GM19099 (cell line): ENCODE measurements around the gene WDPCP.

Experiments used
- POLR2A ChIP-seq: IDR thresholded peaks from 3 replicates; pipeline ENCODE4 v1.6.1; 2011; ENCODE audit warnings: low read depth; ENCODE audit not compliant: insufficient read length; ENCODE audit errors: extremely low read depth

The WDPCP gene

DNA sequence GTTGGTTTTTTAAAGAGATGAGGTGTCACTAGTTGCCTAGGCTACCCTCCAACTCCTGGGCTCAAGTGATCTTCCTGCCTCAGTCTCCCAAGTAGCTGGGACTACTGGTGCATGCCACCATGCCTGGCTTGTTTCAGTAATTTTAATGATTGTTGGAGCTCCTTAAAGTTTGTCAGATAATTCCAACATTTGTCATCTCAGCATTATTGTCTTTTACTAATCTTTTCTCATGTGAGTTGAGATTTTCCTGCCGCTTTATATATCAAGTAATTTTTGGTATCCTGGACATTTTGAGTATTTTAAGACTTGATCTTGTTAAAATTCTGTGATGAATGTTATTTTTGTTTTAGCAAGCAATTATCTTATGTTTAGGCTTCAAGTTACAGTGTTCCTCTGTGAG is 429.0 kb downstream of the WDPCP start:
- TF ChIP-seq POLR2A, result no peak

DNA sequence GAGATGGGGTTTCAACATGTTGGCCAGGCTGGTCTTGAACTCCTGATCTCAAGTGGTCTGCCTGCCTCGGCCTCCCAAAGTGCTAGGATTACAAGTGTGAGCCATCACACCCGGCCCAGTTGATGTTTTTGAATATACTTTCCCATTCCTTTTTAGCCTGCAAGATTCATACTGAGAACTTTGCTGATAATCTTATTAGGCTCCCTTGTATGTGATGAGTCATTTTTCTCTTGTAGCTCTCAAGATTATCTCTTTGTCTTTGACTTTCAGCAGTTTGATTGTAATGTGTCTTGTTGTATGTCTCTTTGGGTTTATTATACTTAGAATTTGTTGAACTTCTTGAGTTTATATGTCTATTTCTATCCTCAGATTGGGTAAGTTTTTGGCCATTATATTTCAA is 456.3 kb downstream of the WDPCP start:
- no peak for TF ChIP-seq POLR2A

DNA sequence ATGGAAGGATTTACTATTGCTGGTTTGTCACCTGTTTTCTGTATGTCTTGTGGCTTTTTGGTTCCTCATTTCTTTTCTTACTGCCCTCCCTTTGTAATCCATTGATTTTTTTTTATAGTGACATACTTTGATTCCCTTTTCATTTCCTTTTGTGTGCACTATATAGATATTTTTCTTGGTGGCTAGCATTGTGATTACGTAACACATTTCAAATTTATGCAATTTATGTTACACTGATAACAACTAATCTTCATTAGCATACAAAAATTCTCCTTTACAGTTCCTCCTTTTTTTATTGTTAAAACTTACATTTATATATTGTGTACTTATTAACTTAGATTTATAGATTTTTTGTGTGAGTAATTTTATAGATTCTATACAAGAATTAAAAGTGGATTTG is 457.1 kb downstream of the WDPCP start:
- no peak for TF ChIP-seq POLR2A

DNA sequence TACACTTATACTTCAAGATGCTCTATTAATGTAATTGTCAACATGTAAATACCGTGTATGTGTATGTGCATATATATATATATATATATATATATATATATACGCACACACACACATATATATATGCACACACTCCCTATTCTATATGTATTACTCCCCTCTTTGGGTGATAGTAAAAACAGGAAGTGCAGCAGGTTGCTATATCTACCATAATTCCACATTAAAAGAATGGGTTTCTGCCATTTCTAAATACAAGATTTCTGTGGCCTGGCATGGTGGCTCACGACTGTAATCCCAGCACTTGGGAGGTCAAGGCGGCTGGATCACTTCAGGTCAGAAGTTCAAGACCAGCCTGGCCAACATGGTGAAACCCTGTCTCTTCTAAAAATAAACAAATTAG is 460.7 kb downstream of the WDPCP start:
- no peak for TF ChIP-seq POLR2A

DNA sequence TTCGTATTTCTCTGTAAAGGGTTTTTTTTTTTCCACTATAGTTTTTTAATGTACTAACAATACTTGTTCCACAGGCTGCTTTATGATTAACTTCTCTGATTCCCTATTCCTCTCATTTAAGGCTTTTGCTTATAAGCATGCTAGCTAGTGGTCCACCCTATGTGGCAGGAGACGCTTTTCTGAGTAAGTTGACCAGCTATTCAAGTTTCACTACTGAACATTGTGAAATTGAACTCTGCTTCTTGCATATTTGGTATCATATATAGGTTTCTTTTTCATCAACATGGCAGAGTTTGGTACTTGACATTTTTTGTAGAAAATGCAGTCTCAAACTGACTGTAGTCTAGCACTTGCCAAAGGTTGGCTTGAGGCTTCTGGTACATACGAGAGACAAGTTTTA is 463.4 kb downstream of the WDPCP start:
- no peak for TF ChIP-seq POLR2A

DNA sequence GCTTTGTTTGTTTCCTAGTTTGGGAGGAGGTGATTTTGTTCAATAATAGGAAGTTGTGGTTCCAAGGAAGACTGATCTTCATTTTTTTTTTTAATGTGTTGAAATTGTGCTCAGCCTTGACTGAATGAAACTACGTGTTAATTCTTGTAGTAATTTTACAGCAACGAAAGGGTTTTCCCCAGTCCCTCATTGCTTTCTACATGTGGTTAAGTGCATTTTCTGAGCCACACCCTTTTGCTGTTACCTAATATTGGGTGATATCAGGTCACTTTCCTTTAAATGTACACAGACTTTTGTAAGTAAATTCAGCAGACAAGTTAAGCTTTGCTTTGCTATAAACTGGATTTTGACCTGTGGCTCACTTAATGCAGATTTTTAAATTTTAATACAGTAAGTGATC is 464.1 kb downstream of the WDPCP start:
- no peak for TF ChIP-seq POLR2A

DNA sequence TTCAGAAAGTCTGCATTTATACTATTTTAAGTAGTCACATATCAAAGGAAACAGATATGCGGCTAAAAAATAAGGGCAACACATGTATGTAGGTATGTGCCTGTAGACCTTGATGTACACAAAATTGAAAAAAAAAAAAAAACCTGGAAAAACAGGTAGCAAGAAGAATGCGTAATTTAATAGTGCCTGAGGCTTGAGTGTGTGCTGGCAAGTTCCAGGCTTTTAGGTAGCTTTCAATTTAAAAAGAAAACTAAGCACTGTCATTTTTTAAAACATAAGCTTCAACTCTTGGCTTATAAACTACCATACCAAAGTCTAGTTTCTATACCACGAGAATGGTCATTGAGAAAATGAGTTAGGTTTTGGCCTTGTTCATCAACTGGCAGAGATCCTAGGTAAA is 465.4 kb downstream of the WDPCP start:
- TF ChIP-seq POLR2A, result no peak

DNA sequence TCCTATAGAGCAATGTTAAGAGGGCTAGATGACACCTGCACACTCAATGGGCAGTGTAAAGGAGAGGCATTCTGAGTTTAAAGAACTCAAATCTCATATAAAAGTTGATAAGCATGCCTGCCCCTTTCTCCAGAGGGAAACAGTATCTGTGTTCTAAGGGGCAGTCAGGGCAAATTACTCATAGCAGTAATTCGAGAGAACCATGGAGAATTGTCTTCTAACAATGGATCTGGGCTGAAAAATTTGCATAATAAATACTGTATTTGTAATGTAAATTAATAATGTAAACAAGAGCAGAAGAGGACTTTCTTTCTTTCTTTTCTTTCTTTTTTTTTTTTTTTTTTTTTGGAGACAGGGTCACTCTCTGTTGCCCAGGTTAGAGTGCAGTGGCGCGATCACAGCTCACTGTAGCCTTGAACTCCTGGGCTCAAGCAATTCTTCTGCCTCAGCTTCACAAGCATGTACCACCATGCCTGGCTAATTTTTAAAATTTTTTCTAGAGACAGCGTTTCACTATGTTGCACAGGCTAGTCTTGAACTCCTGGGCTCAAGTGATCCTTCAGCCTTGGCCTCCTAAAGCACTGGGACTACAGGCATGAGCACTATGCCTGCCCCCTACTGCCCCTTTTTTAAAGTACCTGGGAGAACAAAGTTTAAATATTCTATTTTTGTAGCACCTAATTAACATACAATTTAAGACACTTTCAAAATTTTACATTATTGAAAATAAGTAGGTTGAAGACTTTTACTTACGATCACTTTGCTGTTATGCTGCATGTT is 467.0 kb downstream of the WDPCP start:
- no peak for TF ChIP-seq POLR2A

DNA sequence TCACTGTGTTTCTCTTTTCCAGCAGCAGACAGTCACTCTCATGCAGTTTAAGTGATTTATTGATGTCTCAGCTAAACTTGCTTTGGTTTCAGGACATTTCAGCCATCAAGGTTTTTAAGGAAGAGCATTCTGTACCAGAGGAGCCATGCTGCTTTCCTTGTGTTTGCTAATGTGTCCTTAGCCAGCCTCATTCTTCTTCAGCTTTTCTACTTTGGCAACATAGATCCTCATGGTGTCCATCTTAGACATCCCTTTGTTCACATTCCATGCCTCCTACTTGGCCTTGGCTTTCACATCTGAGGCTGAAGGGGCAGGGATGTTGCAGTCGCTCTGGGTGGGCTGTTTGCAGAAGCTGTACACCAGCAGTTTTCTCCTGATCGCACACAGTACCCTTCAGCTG is 469.5 kb downstream of the WDPCP start:
- TF ChIP-seq POLR2A, result no peak

DNA sequence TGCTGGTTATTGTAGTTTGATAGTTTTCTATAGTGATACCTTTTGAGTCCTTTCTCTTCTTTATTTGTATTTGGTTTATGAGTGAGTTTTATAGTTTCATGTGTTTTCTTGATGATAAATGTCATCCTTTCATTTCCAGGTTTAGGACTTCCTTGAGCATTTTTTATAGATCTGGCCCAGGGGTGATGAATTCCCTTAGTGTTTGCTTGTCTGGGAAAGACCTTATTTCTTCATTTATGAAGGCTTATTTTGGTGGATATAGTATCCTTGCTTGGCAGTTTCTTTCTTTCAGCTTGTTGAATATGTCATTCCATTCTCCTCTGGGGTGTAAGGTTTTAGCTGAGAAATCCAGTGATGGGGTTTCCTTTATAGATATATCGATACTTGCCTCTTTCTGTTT is 483.8 kb downstream of the WDPCP start:
- TF ChIP-seq POLR2A, result no peak

DNA sequence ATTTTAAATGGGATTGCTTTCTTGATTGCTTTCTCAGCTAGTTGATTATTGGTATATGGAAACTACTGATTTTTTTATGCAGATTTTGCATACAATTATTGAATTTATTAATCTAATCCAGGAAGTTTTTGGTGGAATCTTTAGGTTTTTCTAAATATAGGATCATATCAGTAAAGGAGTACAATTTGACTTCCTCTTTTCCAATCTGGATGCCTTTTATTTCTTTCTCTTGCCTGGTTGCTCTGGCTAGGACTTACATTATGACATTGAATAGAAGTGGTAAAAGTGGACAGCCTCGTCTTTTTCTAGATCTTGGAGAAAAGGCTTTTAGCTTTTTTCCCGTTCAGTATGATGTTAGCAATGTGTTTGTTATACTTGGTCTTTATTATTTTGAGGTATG is 486.3 kb downstream of the WDPCP start:
- TF ChIP-seq POLR2A, result no peak

DNA sequence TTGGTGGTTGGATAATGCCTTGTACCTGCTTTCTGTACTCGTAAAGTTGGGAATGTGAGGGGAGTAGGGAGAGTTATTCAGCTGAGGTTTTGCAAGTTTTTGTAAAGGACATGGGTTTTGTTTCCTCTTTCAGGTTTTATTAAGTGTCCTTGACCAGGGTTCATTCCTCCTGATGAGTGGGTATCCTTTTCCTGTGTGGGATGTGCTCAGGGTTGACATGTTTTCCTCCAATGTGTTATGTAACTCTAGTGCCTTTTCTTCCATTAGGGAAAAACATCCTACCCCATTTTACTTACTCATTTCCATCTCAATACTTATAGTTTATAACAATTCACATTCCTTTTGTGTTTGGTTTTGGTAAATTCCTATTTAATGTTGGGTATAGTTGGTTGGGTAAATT is 489.2 kb downstream of the WDPCP start:
- TF ChIP-seq POLR2A, result no peak

DNA sequence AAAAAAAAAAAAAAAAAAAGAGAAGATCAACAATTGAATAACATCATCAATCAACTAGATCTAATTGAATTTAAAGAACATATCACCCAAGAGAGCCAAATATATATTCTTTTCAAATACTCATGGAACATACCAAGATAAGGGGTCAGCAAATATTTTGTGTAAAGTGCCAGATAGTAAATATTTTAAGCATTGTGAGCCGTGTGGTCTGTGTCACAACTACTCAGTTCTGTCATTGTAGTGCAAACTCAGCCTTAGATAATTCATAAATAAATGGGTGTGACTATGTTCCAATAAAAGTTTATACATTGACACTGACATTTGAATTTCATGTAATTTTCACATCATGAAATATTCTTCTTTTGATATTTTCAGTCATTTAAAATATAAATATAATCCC is 491.8 kb downstream of the WDPCP start:
- TF ChIP-seq POLR2A, result no peak

DNA sequence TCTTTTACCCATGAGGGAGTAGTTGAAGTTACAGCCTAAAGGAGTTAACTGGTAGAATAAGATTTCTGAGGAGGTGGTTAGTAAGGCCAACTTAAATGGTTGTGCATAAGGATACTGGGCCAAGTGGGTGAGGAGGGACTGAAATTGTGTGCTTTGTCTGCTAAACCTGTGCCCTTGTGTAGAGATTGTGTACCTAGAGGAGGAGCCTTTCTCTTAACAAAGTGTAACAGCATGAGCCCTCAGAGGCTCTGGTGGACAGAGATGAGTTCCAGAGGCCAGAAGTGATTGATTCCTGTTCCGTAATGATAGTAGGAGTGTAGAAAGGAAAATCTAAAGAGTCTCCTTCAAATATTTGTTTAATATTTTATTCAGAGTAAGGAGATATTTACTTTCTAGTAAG is 494.8 kb downstream of the WDPCP start:
- TF ChIP-seq POLR2A, result no peak

DNA sequence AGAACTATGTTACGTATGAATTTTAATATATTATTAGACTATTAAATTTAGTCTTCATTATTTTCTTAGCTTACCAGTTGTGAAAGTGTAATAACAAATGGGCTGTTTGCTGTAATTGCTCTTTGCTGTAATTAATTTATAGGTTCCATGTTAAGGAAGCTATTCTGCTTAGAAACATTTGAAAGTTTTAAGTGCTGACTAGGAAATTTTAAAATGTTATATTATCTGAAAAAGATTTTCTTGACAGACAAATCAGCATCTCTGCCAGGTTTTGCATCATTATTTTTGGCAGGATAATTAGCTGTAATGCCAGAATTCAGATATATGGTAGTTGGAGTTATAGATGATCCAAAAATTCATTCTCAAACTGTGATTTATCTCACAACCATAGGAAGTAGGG is 495.4 kb downstream of the WDPCP start:
- TF ChIP-seq POLR2A, result no peak

DNA sequence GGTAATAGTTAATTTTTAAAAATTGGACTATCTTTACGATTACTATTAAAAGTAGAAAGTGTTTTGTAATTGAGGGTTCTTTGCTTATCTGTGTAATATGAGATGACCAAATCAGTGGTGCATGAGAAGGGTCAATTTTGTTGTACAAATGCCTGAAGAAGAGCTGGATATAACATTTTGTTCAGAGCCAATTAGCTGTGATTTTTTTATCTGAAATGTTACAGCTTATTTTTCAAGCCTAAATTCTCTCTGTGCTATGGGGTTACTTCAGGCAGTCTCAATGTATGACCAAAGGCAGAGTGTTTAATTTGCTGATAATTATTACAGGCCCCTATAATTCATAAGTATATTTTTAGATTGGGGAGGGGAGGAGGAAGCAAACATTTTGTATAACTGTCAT is 495.9 kb downstream of the WDPCP start:
- no peak for TF ChIP-seq POLR2A

DNA sequence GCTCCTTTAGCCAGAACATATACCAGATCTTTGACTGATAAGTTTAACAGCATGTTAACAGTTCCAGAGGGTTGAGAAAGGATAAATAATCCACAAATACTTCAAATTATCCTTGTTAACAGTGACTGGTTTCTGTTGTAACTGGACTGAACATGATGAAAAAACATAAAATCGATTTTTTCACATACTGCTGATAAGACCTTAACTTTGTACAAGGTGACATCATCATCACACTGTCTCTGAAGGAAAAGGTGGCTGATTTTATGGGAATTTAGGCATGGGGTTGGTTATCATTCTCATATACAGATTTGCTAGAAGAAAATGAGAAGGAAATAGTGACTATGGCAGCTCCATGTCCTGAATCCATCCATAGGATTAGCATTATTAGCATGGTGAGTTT is 501.6 kb downstream of the WDPCP start:
- TF ChIP-seq POLR2A, result no peak
